GM21367 (cell line): ENCODE results near the gene TUBGCP3.

ENCODE experiments used
- ATAC-seq: cut with Tn5 transposase; IDR thresholded peaks from one replicate; pipeline ENCODE4 v1.9.1; 2021; ENCODE audit not compliant: unreplicated experiment

Gene TUBGCP3

GRCh38 chr13:112444416-112445399, 143.2 kb downstream of the TUBGCP3 start:
- no peak for ATAC-seq

GRCh38 chr13:112443995-112444311, 144.0 kb downstream of the TUBGCP3 start:
- ATAC-seq: peak; percentile 74

- no peak for ATAC-seq
Observed at GRCh38 chr13:112443191-112443994, 144.6 kb downstream of the TUBGCP3 start.

- no peak for ATAC-seq
Observed at GRCh38 chr13:112442483-112443090, 145.4 kb downstream of the TUBGCP3 start.

GRCh38 chr13:112441779-112442310, 146.1 kb downstream of the TUBGCP3 start:
- no peak for ATAC-seq

GRCh38 chr13:112441226-112441625, 146.7 kb downstream of the TUBGCP3 start:
- ATAC-seq: no peak

GRCh38 chr13:112438515-112438914, 149.4 kb downstream of the TUBGCP3 start:
- ATAC-seq: no peak

- ATAC-seq: no peak
Observed at GRCh38 chr13:112438094-112438493, 149.9 kb downstream of the TUBGCP3 start.

GRCh38 chr13:112435973-112436372, 152.0 kb downstream of the TUBGCP3 start:
- no peak for ATAC-seq
